ENCODE results near the gene CDC42BPA. TPM values are rescaled to one million over a fixed set of nuclear protein-coding genes. Genes with fewer than 3 reads are reported as not detected.
A peak's percentile ranks its signal among the peaks of the same experiment; 100 is the strongest.

CDC42BPA gene
- total RNA-seq, 1 experiment from 2014 or later = 32.0 TPM

DNA sequence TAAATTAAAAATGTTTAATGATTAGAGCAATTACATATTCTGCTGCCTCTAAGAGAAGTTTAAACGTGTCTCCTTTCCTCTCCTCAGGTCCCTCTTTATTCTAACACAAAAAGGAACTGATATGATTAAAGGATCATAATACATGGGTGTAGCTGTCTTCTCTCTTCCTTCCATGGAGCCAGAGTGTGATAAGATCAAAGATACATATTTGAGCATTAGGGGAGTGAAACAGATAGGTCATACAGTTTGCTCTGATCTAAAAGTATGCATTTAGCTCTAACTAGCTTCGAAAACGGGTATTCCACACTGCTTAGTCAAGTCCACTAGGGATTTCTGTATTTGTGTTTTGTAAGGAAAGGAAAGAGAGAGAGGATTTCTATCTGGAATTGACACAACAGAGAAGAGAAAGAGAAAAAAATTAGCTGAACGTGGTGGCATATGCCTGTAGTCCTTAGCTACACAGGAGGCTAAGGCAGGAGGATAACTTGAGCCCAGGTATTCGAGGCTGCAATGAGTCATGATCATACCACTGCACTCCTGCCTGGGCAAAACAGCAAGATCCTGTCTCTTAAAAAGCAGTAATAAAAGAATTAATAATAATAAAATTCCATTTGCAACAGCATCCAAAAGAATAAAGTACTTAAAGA lies 63.1 kb downstream of the CDC42BPA start:
- intact Hi-C loops (cut with micrococcal nuclease) = no loop called here
- Histone ChIP-seq H3K27me3 (ENCODE audit: low read length) (no peaks in the 10 kb centered on the region), H3K9me3 (ENCODE audit: low read length) (no peaks in the 10 kb centered on the region), H3K79me2 (ENCODE audit: low read length) (peaks cover 25% of the 10 kb centered on the region), H3K4me1 (ENCODE audit: insufficient read depth, low read length) (no peaks in the 10 kb centered on the region), H3K9me2 (replicated peaks; ENCODE audit: low read length) (no peaks in the 10 kb centered on the region), H3K27ac (ENCODE audit: low read length) (no peak overlapping the region), H3K9ac (ENCODE audit: low read length) (no peak overlapping the region), H3K4me2 (ENCODE audit: low read length) (no peak overlapping the region), H3K36me3 (ENCODE audit: low read depth, low read length) (no peaks in the 10 kb centered on the region), H3F3A (ENCODE audit: low read length, unreplicated experiment) (no peaks in the 10 kb centered on the region), H3K4me3 (ENCODE audit: low read length) (no peak overlapping the region), H4K20me1 (ENCODE audit: low read length) (0 out of 2 replicates have a peak, but pooled peaks cover 3% of the 10 kb centered on the region), H2AFZ (ENCODE audit: low read length) (no peak overlapping the region)
- BruUV-seq (replicated peaks) = no TSS peak
- ATAC-seq (peak; percentile 65), DNase-seq (no peak)
- POLR2A ChIA-PET (ENCODE audit: unreplicated experiment) = interaction anchor here (0.5 kb wide), 1 partner anchor 728 kb away, joined by 12 read pairs; no protein-coding TSS in a partner anchor
- TF ChIP-seq EZH2phosphoT487 (IDR thresholded peaks at IDR 0.05; ENCODE audit: borderline replicate concordance, low read length) (no peak), EZH2 (IDR thresholded peaks at IDR 0.05; ENCODE audit: low read length, unreplicated experiment) (no peak), CTCF (conservative IDR thresholded peaks at IDR 0.05; ENCODE audit: low read depth, low read length) (no peak)
- CTCF ChIA-PET = no interaction called here

DNA sequence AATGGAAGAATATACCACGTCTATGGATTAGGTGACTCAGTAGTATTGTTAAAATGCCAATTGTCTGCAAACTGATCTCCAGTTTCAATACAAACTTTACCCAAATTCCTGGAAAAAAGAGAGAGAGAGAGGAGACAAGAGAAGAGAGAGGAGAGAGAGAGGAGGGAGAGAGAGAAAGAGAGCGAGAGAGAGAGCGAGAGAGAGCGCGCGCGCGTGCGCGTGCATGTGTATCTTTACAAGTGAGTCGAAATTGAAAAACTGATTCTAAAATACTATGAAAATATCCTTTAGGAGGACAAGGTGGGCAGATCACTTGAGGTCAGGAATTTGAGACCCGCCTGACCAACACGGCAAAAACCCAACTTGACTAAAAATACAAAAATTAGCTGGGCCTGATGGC lies 65.2 kb downstream of the CDC42BPA start:
- H3F3A ChIP-seq (ENCODE audit: low read length, unreplicated experiment) = no peaks in the 10 kb centered on the region
- H3K9me3 ChIP-seq (ENCODE audit: low read length) = no peaks in the 10 kb centered on the region
- no peak for TF ChIP-seq CTCF (conservative IDR thresholded peaks at IDR 0.05; ENCODE audit: low read depth, low read length)
- no peak for TF ChIP-seq EZH2 (IDR thresholded peaks at IDR 0.05; ENCODE audit: low read length, unreplicated experiment)
- TF ChIP-seq EZH2phosphoT487 (IDR thresholded peaks at IDR 0.05; ENCODE audit: borderline replicate concordance, low read length) = no peak
- H3K36me3 ChIP-seq (ENCODE audit: low read depth, low read length) = no peaks in the 10 kb centered on the region
- ChIA-PET CTCF (no interaction called here), POLR2A (ENCODE audit: unreplicated experiment) (no interaction called here)
- H3K79me2 ChIP-seq (ENCODE audit: low read length) = peaks cover 17% of the 10 kb centered on the region
- H4K20me1 ChIP-seq (ENCODE audit: low read length) = no peaks in the 10 kb centered on the region
- H3K4me2 ChIP-seq (ENCODE audit: low read length) = no peak overlapping the region
- no peak overlapping the region for H3K4me3 ChIP-seq (ENCODE audit: low read length)
- no TSS peak for BruUV-seq (replicated peaks)
- intact Hi-C loops (cut with micrococcal nuclease) = no loop called here
- H3K4me1 ChIP-seq (ENCODE audit: insufficient read depth, low read length) = no peaks in the 10 kb centered on the region
- H2AFZ ChIP-seq (ENCODE audit: low read length) = no peak overlapping the region
- ATAC-seq = no peak
- no peak overlapping the region for H3K9ac ChIP-seq (ENCODE audit: low read length)
- H3K9me2 ChIP-seq (replicated peaks; ENCODE audit: low read length) = no peaks in the 10 kb centered on the region
- no peak overlapping the region for H3K27ac ChIP-seq (ENCODE audit: low read length)
- DNase-seq = no peak
- H3K27me3 ChIP-seq (ENCODE audit: low read length) = no peaks in the 10 kb centered on the region

- TF ChIP-seq CTCF (conservative IDR thresholded peaks at IDR 0.05; ENCODE audit: low read depth, low read length) = no peak
- intact Hi-C loops (cut with micrococcal nuclease) = no loop called here
- H3K4me2 ChIP-seq (ENCODE audit: low read length) = no peak overlapping the region
- no peaks in the 10 kb centered on the region for H3F3A ChIP-seq (ENCODE audit: low read length, unreplicated experiment)
- no peak overlapping the region for H3K4me3 ChIP-seq (ENCODE audit: low read length)
- H3K27me3 ChIP-seq (ENCODE audit: low read length) = no peaks in the 10 kb centered on the region
- BruUV-seq (replicated peaks) = no TSS peak
- no peaks in the 10 kb centered on the region for H3K36me3 ChIP-seq (ENCODE audit: low read depth, low read length)
- POLR2A ChIA-PET (ENCODE audit: unreplicated experiment) = no interaction called here
- H4K20me1 ChIP-seq (ENCODE audit: low read length) = no peaks in the 10 kb centered on the region
- no peaks in the 10 kb centered on the region for H3K9me3 ChIP-seq (ENCODE audit: low read length)
- no peak overlapping the region for H2AFZ ChIP-seq (ENCODE audit: low read length)
- no peaks in the 10 kb centered on the region for H3K9me2 ChIP-seq (replicated peaks; ENCODE audit: low read length)
- no peak for DNase-seq
- peaks cover 30% of the 10 kb centered on the region for H3K79me2 ChIP-seq (ENCODE audit: low read length)
- no peak overlapping the region for H3K27ac ChIP-seq (ENCODE audit: low read length)
- no peak overlapping the region for H3K9ac ChIP-seq (ENCODE audit: low read length)
- CTCF ChIA-PET = interaction anchor here (0.5 kb wide), 1 partner anchor 47 kb away, joined by 6 read pairs; no protein-coding TSS in a partner anchor
- ATAC-seq = no peak; the same call in 1 of the 2 replicates
- peaks cover 10% of the 10 kb centered on the region for H3K4me1 ChIP-seq (ENCODE audit: insufficient read depth, low read length)
These were observed 72.5 kb downstream of the CDC42BPA start for GRCh38 chr1:227245613-227246320.
